Endothelial cell of umbilical vein (primary cell): ENCODE data around the gene DEGS1. TPM values are rescaled to one million over a fixed set of nuclear protein-coding genes. Genes with fewer than 3 reads are reported as not detected.

Experiments
- BruUV-seq: library from RNA; stranded (reverse); fragments of 400-500 nt; replicated peaks from 2 replicates; lab custom pipeline; 2021; lab: Mats Ljungman, UMichigan
- CTCF ChIA-PET: fragments of 300-600, 350-600 bp; sonication (Branson Sonifier 250); formaldehyde crosslinking; loops from one replicate; lab custom pipeline; 2021; ENCODE audit warnings: antibody characterized with exemption, inconsistent platforms; lab: Charles Lee
- POLR2A ChIA-PET: fragments of 300-600, 350-600 bp; sonication (Branson Sonifier 250); formaldehyde crosslinking; loops from one replicate; lab custom pipeline; 2021; ENCODE audit warnings: antibody characterized with exemption, inconsistent platforms; lab: Charles Lee
- DNase-seq: peaks from one replicate; pipeline ENCODE4 v3.0.0-alpha.2; 2011; ENCODE audit warnings: low read depth, low spot score
- FAIRE-seq: peaks from 2 replicates; lab custom pipeline; 2011; peaks lifted over from hg19 to GRCh38; lab: Jason Lieb, UNC
- H2AFZ ChIP-seq: 2 replicates; pipeline ENCODE4 v1.6.0; 2012; ENCODE audit warnings: low read depth, low read length, control low read depth, inconsistent platforms
- H3K27ac ChIP-seq: 2 replicates; pipeline ENCODE4 v1.5.1; 2011; ENCODE audit warnings: low read depth, mild to moderate bottlenecking, control low read depth, low read length, moderate library complexity; ENCODE audit not compliant: insufficient read depth
- H3K27me3 ChIP-seq, 2 experiments: 2 replicates each; pipeline versions ENCODE4 v1.6.0 to v1.6.1; 2011; ENCODE audit warnings: low read length in 2 of 2, mixed read lengths in 1 of 2; ENCODE audit not compliant: control insufficient read depth in 2 of 2, insufficient read depth in 2 of 2
- H3K36me3 ChIP-seq, 2 experiments: 2 replicates in 1 of 2; 3 replicates in 1 of 2; pipeline ENCODE4 v1.5.1; 2011; ENCODE audit warnings: low read length in 2 of 2, mild to moderate bottlenecking in 1 of 2, moderate library complexity in 1 of 2; ENCODE audit not compliant: control insufficient read depth in 2 of 2, insufficient read depth in 2 of 2; ENCODE audit errors: extremely low read depth in 1 of 2
- H3K4me1 ChIP-seq: 3 replicates; pipeline ENCODE4 v1.5.1; 2011; ENCODE audit warnings: mild to moderate bottlenecking, low read length; ENCODE audit not compliant: control insufficient read depth, insufficient read depth; ENCODE audit errors: extremely low read depth
- H3K4me2 ChIP-seq: 2 replicates; pipeline ENCODE4 v1.6.1; 2011; ENCODE audit warnings: low read length, control low read depth, mixed read lengths; ENCODE audit not compliant: insufficient read depth
- H3K4me3 ChIP-seq, 3 experiments: fragments of 200-600 bp in 1 of 3; sonication (generic), shearing (Covaris generic) in 1 of 3; replicated peaks in 1 of 3; 2 replicates each; pipeline ENCODE4 v1.5.1; 2011 to 2016; ENCODE audit warnings: control low read depth in 3 of 3, low read length in 3 of 3, mild to moderate bottlenecking in 2 of 3, inconsistent platforms in 1 of 3, low read depth in 1 of 3, moderate library complexity in 1 of 3; ENCODE audit not compliant: insufficient read depth in 1 of 3
- H3K79me2 ChIP-seq: 2 replicates; pipeline ENCODE4 v1.6.0; 2012; ENCODE audit warnings: low read length, inconsistent platforms; ENCODE audit not compliant: control insufficient read depth, insufficient read depth
- H3K9ac ChIP-seq: replicated peaks from 2 replicates; pipeline ENCODE3; 2011; ENCODE audit warnings: low read length, control low read depth; ENCODE audit not compliant: insufficient read depth; ENCODE audit errors: extremely low read depth
- H3K9me1 ChIP-seq: replicated peaks from 3 replicates; pipeline ENCODE4 v1.6.0; 2011; ENCODE audit warnings: mild to moderate bottlenecking, low read length; ENCODE audit not compliant: control insufficient read depth, insufficient read depth; ENCODE audit errors: extremely low read depth
- H3K9me3 ChIP-seq: replicated peaks from 2 replicates; pipeline ENCODE4 v1.5.1; 2012; ENCODE audit warnings: low read length, inconsistent platforms; ENCODE audit not compliant: control insufficient read depth, insufficient read depth
- H4K20me1 ChIP-seq: replicated peaks from 2 replicates; pipeline ENCODE3; 2011; ENCODE audit warnings: mild to moderate bottlenecking, low read length; ENCODE audit not compliant: control insufficient read depth, insufficient read depth; ENCODE audit errors: extremely low read depth
- CTCF ChIP-seq, 2 donors: IDR thresholded peaks; 1 replicate in 1 of 2; 2 replicates in 1 of 2; pipeline ENCODE4 v1.5.1; 2011; ENCODE audit warnings: low read length in 2 of 2, mild to moderate bottlenecking in 2 of 2, moderate library complexity in 2 of 2, control low read depth in 1 of 2, inconsistent platforms in 1 of 2, low read depth in 1 of 2; ENCODE audit not compliant: insufficient read depth in 1 of 2; ENCODE audit errors: extremely low read depth in 1 of 2
- EZH2 ChIP-seq: IDR thresholded peaks from 2 replicates; pipeline ENCODE4 v1.6.1; 2012; ENCODE audit warnings: borderline replicate concordance, low read depth, mild to moderate bottlenecking, moderate library complexity, low read length, inconsistent platforms; ENCODE audit not compliant: severe bottlenecking
- FOS ChIP-seq: IDR thresholded peaks from 2 replicates; pipeline ENCODE4 v1.6.1; 2011; ENCODE audit warnings: mild to moderate bottlenecking, low read length, moderate library complexity, borderline replicate concordance; ENCODE audit not compliant: insufficient read depth
- GATA2 ChIP-seq: IDR thresholded peaks from 2 replicates; pipeline ENCODE4 v1.7.0; 2011; ENCODE audit warnings: low read depth, mild to moderate bottlenecking, moderate library complexity, mixed read lengths, low read length; ENCODE audit not compliant: insufficient read length, insufficient read depth
- JUN ChIP-seq: IDR thresholded peaks from 2 replicates; pipeline ENCODE4 v1.6.1; 2011; ENCODE audit warnings: borderline replicate concordance, low read depth; ENCODE audit not compliant: insufficient read length, insufficient read depth
- MAX ChIP-seq: IDR thresholded peaks from 2 replicates; pipeline ENCODE4 v1.6.1; 2011; ENCODE audit not compliant: insufficient read depth, insufficient read length
- MYC ChIP-seq: IDR thresholded peaks from one replicate; pipeline ENCODE4 v1.6.1; 2011; ENCODE audit warnings: mild to moderate bottlenecking, low read depth, low read length
- POLR2A ChIP-seq: IDR thresholded peaks from 2 replicates; pipeline ENCODE4 v1.6.1; 2012; ENCODE audit warnings: low read depth, mild to moderate bottlenecking, control low read depth, low read length
- POLR2AphosphoS5 ChIP-seq: IDR thresholded peaks from 2 replicates; pipeline ENCODE4 v1.6.1; 2012; ENCODE audit warnings: low read depth, mild to moderate bottlenecking, control low read depth, low read length, moderate library complexity; ENCODE audit not compliant: insufficient read depth
- dilution Hi-C: fragments of 300-500 bp; cut with MboI; formaldehyde crosslinking; loops from one replicate; pipeline ENCODE4 v1.15.0; 2019; ENCODE audit warnings: low sequenced_read_pairs; ENCODE audit not compliant: extremely low pct_ligation_motif_present
- intact Hi-C: fragments of 100-400 bp; cut with micrococcal nuclease; formaldehyde crosslinking; loops from one replicate; pipeline ENCODE4 v1.10.0; 2022
- polyA plus RNA-seq, 4 experiments: library from polyadenylated mRNA; depleted of rRNA in 3 of 4; stranded (reverse) in 3 of 4; unstranded in 1 of 4; fragments of >200 nt; gene quantifications; 2 replicates each; pipeline versions ENCODE4 v1.2.1 to v1.2.3, GENCODE V29; 2011 to 2012; ENCODE audit warnings: missing spikeins in 1 of 4
- total RNA-seq: library from RNA; stranded (reverse); gene quantifications from 2 replicates; pipeline ENCODE4 v1.2.3, GENCODE V29; 2021

DEGS1 gene
- total and polyA plus RNA-seq, 2 donors (not counting 3 experiments of a cell fraction or from before 2014, with no cell fraction given): 85.8 to 137 TPM

GRCh38 chr1:224133741-224134299 lies 49.2 kb upstream of the DEGS1 start:
- Histone ChIP-seq H3K4me2 (no peak overlapping the region), H3K4me1 (no peaks in the 10 kb centered on the region), H3K36me3 (peaks cover 5 to 15% of the 10 kb centered on the region in 2 experiments), H3K4me3 (no peak overlapping the region), H3K79me2 (peaks cover 13% of the 10 kb centered on the region), H3K9me1 (no peaks in the 10 kb centered on the region), H3K27ac (no peak overlapping the region), H3K9ac (no peak overlapping the region), H2AFZ (no peak overlapping the region), H3K9me3 (peaks cover 2% of the 10 kb centered on the region), H4K20me1 (no peaks in the 10 kb centered on the region), H3K27me3 (no peaks in the 10 kb centered on the region)
- no peak for DNase-seq
- TF ChIP-seq CTCF (IDR thresholded peaks at IDR 0.05; ENCODE audit: extremely low read depth in 1 of 2, insufficient read depth in 1 of 2, low read depth in 1 of 2, low read length in 2 of 2): no peak
- no peak for TF ChIP-seq POLR2A
- TF ChIP-seq MAX: no peak
- TF ChIP-seq FOS: no peak
- TF ChIP-seq MYC: no peak
- no TSS peak for BruUV-seq
- ChIA-PET CTCF (interaction anchor here (1.0 kb wide), 1 partner anchor 10 kb away, joined by 3 read pairs; no protein-coding TSS in a partner anchor), POLR2A (no interaction called here)
- FAIRE-seq: no peak
- intact Hi-C loops (no loop called here), dilution Hi-C loops (no loop called here)

- CTCF ChIA-PET: interaction anchor here (0.8 to 1.8 kb wide), 3 partner anchors 9 to 17 kb away, joined by 3 to 8 read pairs (median 3); no protein-coding TSS in a partner anchor
- no peak overlapping the region for H3K27ac ChIP-seq
- TF ChIP-seq POLR2AphosphoS5 (no peak), JUN (no peak), MAX (no peak), POLR2A (no peak), MYC (no peak), CTCF (IDR thresholded peaks at IDR 0.05; ENCODE audit: extremely low read depth in 1 of 2, insufficient read depth in 1 of 2, low read depth in 1 of 2, low read length in 2 of 2) (no peak), EZH2 (no peak), FOS (no peak), GATA2 (no peak)
- H3K4me3 ChIP-seq: no peak overlapping the region
- no peak for FAIRE-seq
- H2AFZ ChIP-seq: no peak overlapping the region
- dilution Hi-C loops (no loop called here), intact Hi-C loops (no loop called here)
- no peak for DNase-seq
- POLR2A ChIA-PET: no interaction called here
- no peaks in the 10 kb centered on the region for H3K9me3 ChIP-seq
- peaks cover 2% of the 10 kb centered on the region for H3K79me2 ChIP-seq
- BruUV-seq: no TSS peak
- no peak overlapping the region for H3K4me2 ChIP-seq
- H3K27me3 ChIP-seq: no peaks in the 10 kb centered on the region
- H3K9ac ChIP-seq: no peak overlapping the region
- peaks cover under 1 to 2% of the 10 kb centered on the region in 2 experiments for H3K36me3 ChIP-seq
- H3K9me1 ChIP-seq: no peaks in the 10 kb centered on the region
- H3K4me1 ChIP-seq: no peaks in the 10 kb centered on the region
- H4K20me1 ChIP-seq: no peaks in the 10 kb centered on the region
Observed at GRCh38 chr1:224137518-224137917, 45.5 kb upstream of the DEGS1 start.
